SK-N-SH (cell line): ENCODE data around the gene SYNGR4. TPM values are rescaled to one million over a fixed set of nuclear protein-coding genes. Genes with fewer than 3 reads are reported as not detected.

ENCODE experiments used
- CTCF ChIA-PET: fragments of 300-600, 350-600 bp; formaldehyde crosslinking; extraction: SDS; loops from one replicate; lab custom pipeline; 2021; lab: Yijun Ruan, JAX
- POLR2A ChIA-PET: fragments of 350-600 bp; sonication (Branson Sonifier 250); formaldehyde crosslinking; extraction: SDS; loops from one replicate; lab custom pipeline; 2020; ENCODE audit warnings: antibody characterized with exemption, inconsistent platforms; lab: Yijun Ruan, JAX
- DNase-seq: peaks from one replicate; pipeline ENCODE4 v3.0.0; 2012
- H2AFZ ChIP-seq: fragments of 200-600 bp; sonication (generic); 2 replicates; pipeline ENCODE4 v1.8.1; 2016; ENCODE audit warnings: antibody characterized with exemption, mild to moderate bottlenecking, low read depth
- H3F3A ChIP-seq: fragments of 200-600 bp; sonication (generic); replicated peaks from 2 replicates; pipeline ENCODE3; 2016; ENCODE audit warnings: antibody characterized with exemption, mild to moderate bottlenecking; ENCODE audit not compliant: insufficient read depth
- H3K27ac ChIP-seq, 2 experiments: fragments of 200-500 bp in 1 of 2; fragments of 200-600 bp in 1 of 2; sonication (Bioruptor generic) in 1 of 2; sonication (generic), shearing (Covaris generic) in 1 of 2; 2 replicates each; pipeline versions ENCODE4 v1.5.1 to v1.6.1; 2014 to 2016; ENCODE audit warnings: low read depth in 2 of 2, inconsistent platforms in 1 of 2, low read length in 1 of 2, mild to moderate bottlenecking in 1 of 2, mixed read lengths in 1 of 2
- H3K27me3 ChIP-seq: fragments of 200-600 bp; sonication (generic), shearing (Covaris generic); 2 replicates; pipeline ENCODE4 v1.6.1; 2016; ENCODE audit warnings: mixed run types; ENCODE audit not compliant: insufficient read depth
- H3K36me3 ChIP-seq, 2 experiments: fragments of 200-500 bp in 1 of 2; fragments of 200-600 bp in 1 of 2; sonication (Bioruptor generic) in 1 of 2; sonication (generic) in 1 of 2; replicated peaks in 1 of 2; 2 replicates each; pipeline versions ENCODE3 to v1.5.1; 2014 to 2016; ENCODE audit warnings: low read length in 1 of 2, mild to moderate bottlenecking in 1 of 2; ENCODE audit not compliant: insufficient read depth in 2 of 2, control insufficient read depth in 1 of 2
- H3K4me1 ChIP-seq, 2 experiments: fragments of 200-500 bp in 1 of 2; fragments of 200-600 bp in 1 of 2; sonication (Bioruptor generic) in 1 of 2; sonication (generic), shearing (Covaris generic) in 1 of 2; 2 replicates each; pipeline versions ENCODE4 v1.5.1 to v1.6.1; 2014 to 2016; ENCODE audit warnings: low read depth in 1 of 2, low read length in 1 of 2, mixed run types in 1 of 2; ENCODE audit not compliant: insufficient read depth in 2 of 2, control insufficient read depth in 1 of 2
- H3K4me2 ChIP-seq: fragments of 200-600 bp; sonication (generic), shearing (Covaris generic); 2 replicates; pipeline ENCODE4 v1.6.1; 2017; ENCODE audit warnings: mixed run types
- H3K4me3 ChIP-seq, 2 experiments: fragments of 200-500 bp in 1 of 2; fragments of 200-600 bp in 1 of 2; sonication (Bioruptor generic) in 1 of 2; sonication (generic), shearing (Covaris generic) in 1 of 2; 2 replicates each; pipeline versions ENCODE4 v1.5.1 to v1.8.1; 2014 to 2016; ENCODE audit warnings: low read depth in 2 of 2, inconsistent platforms in 1 of 2, low read length in 1 of 2, mild to moderate bottlenecking in 1 of 2, mixed read lengths in 1 of 2, moderate library complexity in 1 of 2
- H3K79me2 ChIP-seq: fragments of 200-600 bp; sonication (generic); 2 replicates; pipeline ENCODE4 v1.8.1; 2017; ENCODE audit warnings: mild to moderate bottlenecking; ENCODE audit not compliant: insufficient read depth
- H3K9ac ChIP-seq: fragments of 200-600 bp; sonication (generic); 2 replicates; pipeline ENCODE4 v1.6.1; 2017; ENCODE audit warnings: mixed run types
- H3K9me2 ChIP-seq: fragments of 200-600 bp; sonication (generic); 2 replicates; pipeline ENCODE4 v1.6.1; 2017; ENCODE audit warnings: mixed run types
- H3K9me3 ChIP-seq: fragments of 200-600 bp; sonication (generic); 2 replicates; pipeline ENCODE4 v1.6.1; 2017; ENCODE audit warnings: mixed run types, mild to moderate bottlenecking, moderate library complexity
- H4K20me1 ChIP-seq: fragments of 200-600 bp; sonication (generic); 2 replicates; pipeline ENCODE4 v1.6.1; 2017; ENCODE audit warnings: mild to moderate bottlenecking, mixed run types; ENCODE audit not compliant: insufficient read depth
- CHD2 ChIP-seq: fragments of 150-350 bp; IDR thresholded peaks from 2 replicates; pipeline ENCODE4 v1.6.1; 2018; ENCODE audit warnings: low read length; ENCODE audit not compliant: partially characterized antibody
- EP300 ChIP-seq, 2 experiments: IDR thresholded peaks; 2 replicates each; pipeline versions ENCODE4 v1.4.0 to v1.6.1; 2012; ENCODE audit warnings: borderline replicate concordance in 1 of 2, low read depth in 1 of 2, low read length in 1 of 2
- EZH2phosphoT487 ChIP-seq: fragments of 200-600 bp; sonication (generic); IDR thresholded peaks from 2 replicates; pipeline ENCODE4 v1.6.1; 2017; ENCODE audit warnings: low read depth, mixed run types, mild to moderate bottlenecking, antibody characterized with exemption, moderate library complexity, borderline replicate concordance
- FOSL2 ChIP-seq: IDR thresholded peaks from 2 replicates; pipeline ENCODE4 v1.4.0; 2012; ENCODE audit warnings: low read depth, mild to moderate bottlenecking, moderate library complexity, borderline replicate concordance
- FOXM1 ChIP-seq: IDR thresholded peaks from 2 replicates; pipeline ENCODE4 v1.4.0; 2012; ENCODE audit warnings: low read depth, mild to moderate bottlenecking
- GATA2 ChIP-seq: sonication (generic); formaldehyde crosslinking; IDR thresholded peaks from 2 replicates; pipeline ENCODE4 v1.5.0; 2020; ENCODE audit warnings: mild to moderate bottlenecking, missing genetic modification reagents
- JUND ChIP-seq: IDR thresholded peaks from 2 replicates; pipeline ENCODE4 v1.4.0; 2012
- MEF2A ChIP-seq: IDR thresholded peaks from 2 replicates; pipeline ENCODE4 v1.4.0; 2012; ENCODE audit warnings: low read depth, borderline replicate concordance
- NFIC ChIP-seq: IDR thresholded peaks from 2 replicates; pipeline ENCODE4 v1.4.0; 2012; ENCODE audit warnings: borderline replicate concordance
- NRF1 ChIP-seq: IDR thresholded peaks from 2 replicates; pipeline ENCODE4 v1.6.1; 2012; ENCODE audit warnings: low read depth, mild to moderate bottlenecking, low read length
- PBX3 ChIP-seq: IDR thresholded peaks from 2 replicates; pipeline ENCODE4; 2012
- POLR2AphosphoS5 ChIP-seq: IDR thresholded peaks from 2 replicates; pipeline ENCODE4 v1.6.1; 2012; ENCODE audit warnings: low read depth, low read length
- RAD21 ChIP-seq: IDR thresholded peaks from 2 replicates; pipeline ENCODE4 v1.6.1; 2012; ENCODE audit warnings: mild to moderate bottlenecking, low read length
- RXRA ChIP-seq: IDR thresholded peaks from 2 replicates; pipeline ENCODE4 v1.4.0; 2012; ENCODE audit warnings: low read depth, mild to moderate bottlenecking, borderline replicate concordance
- SIN3A ChIP-seq: IDR thresholded peaks from 2 replicates; pipeline ENCODE4 v1.6.1; 2012; ENCODE audit warnings: low read depth, mild to moderate bottlenecking, low read length, moderate library complexity, borderline replicate concordance
- SMC3 ChIP-seq: IDR thresholded peaks from 2 replicates; pipeline ENCODE4 v1.6.1; 2012; ENCODE audit warnings: low read depth, low read length, improper control_type of control experiment
- TCF12 ChIP-seq: IDR thresholded peaks from 2 replicates; pipeline ENCODE4 v1.4.0; 2012
- TEAD4 ChIP-seq: IDR thresholded peaks from 2 replicates; pipeline ENCODE4 v1.4.0; 2012; ENCODE audit warnings: mild to moderate bottlenecking, borderline replicate concordance; ENCODE audit not compliant: insufficient read depth
- USF2 ChIP-seq: fragments of 150-350 bp; IDR thresholded peaks from 2 replicates; pipeline ENCODE4 v1.6.1; 2017; ENCODE audit warnings: antibody characterized with exemption, low read length, low read depth, borderline replicate concordance
- YY1 ChIP-seq: IDR thresholded peaks from 2 replicates; pipeline ENCODE4 v1.4.0; 2012; ENCODE audit warnings: low read depth, mild to moderate bottlenecking
- WGBS: methylation state at CpG from one replicate; pipeline ENCODE4 v1.1.6; 2017; ENCODE audit warnings: low lambda C conversion rate; 5-methylcytosine and 5-hydroxymethylcytosine counted together
- polyA plus RNA-seq, 3 experiments: library from polyadenylated mRNA; depleted of rRNA; stranded (reverse); fragments of >200 nt; gene quantifications; 2 replicates each; pipeline ENCODE4 v1.2.3, GENCODE V29; 2012
- TF ChIP-seq, protein P1 (sequence below): IDR thresholded peaks from 2 replicates; pipeline ENCODE4 v1.4.0; 2012; ENCODE audit warnings: low read depth, borderline replicate concordance
- TF ChIP-seq, protein P2 (sequence below): IDR thresholded peaks from 2 replicates; pipeline ENCODE4 v1.4.0; 2012; ENCODE audit warnings: low read depth, borderline replicate concordance
- TF ChIP-seq, protein P3 (sequence below): fragments of 150-350 bp; IDR thresholded peaks from 2 replicates; pipeline ENCODE4 v1.6.1; 2016; ENCODE audit warnings: mild to moderate bottlenecking, low read depth, low read length

The SYNGR4 gene
- polyA plus RNA-seq, 1 of the 3 experiments (the other 2 are of a cell fraction): 0.08 TPM

DNA sequence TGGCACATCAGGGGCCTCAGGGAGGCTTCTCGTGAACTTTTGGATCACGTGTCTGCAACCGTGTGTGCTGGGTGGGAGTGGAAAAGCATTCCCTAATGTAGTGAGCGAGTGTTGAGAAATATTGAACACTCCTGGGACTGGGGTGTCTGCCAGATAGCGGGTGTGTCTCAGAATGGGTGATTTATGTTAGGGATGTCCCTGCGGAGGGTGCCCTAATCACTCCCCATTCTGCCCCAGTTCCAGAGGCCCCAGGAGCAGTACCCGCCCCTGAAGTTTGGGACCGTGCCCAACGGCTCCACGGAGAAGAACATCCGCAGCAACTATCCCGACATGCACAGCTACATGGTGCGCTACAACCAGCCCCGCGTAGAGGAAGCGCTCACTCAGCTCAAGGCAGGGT, 57.4 kb downstream of the SYNGR4 start:
- whole genome bisulfite sequencing: 80% methylated on average over 15 of the region's 16 CpGs
- no peak overlapping the region for H3K4me2 ChIP-seq
- H3K36me3 ChIP-seq: no peaks in the 10 kb centered on the region
- no peak overlapping the region for H3K4me3 ChIP-seq
- no peak overlapping the region for H2AFZ ChIP-seq
- POLR2A ChIA-PET: no interaction called here
- peaks cover 0 to 4% of the 10 kb centered on the region in 2 experiments; a peak in 2 of 4 replicates for H3K4me1 ChIP-seq
- no peaks in the 10 kb centered on the region for H4K20me1 ChIP-seq
- TF ChIP-seq CHD2 (no peak), JUND (no peak), MEF2A (no peak), GATA2 (CRISPR knock-in tag) (no peak), RAD21 (no peak), POLR2AphosphoS5 (no peak), TEAD4 (no peak), FOXM1 (no peak), EP300 (IDR thresholded peaks at IDR 0.05; ENCODE audit: borderline replicate concordance in 1 of 2, low read depth in 1 of 2, low read length in 1 of 2) (no peak), FOSL2 (no peak), NFIC (no peak), SIN3A (no peak)
- TF ChIP-seq, protein P1, sequence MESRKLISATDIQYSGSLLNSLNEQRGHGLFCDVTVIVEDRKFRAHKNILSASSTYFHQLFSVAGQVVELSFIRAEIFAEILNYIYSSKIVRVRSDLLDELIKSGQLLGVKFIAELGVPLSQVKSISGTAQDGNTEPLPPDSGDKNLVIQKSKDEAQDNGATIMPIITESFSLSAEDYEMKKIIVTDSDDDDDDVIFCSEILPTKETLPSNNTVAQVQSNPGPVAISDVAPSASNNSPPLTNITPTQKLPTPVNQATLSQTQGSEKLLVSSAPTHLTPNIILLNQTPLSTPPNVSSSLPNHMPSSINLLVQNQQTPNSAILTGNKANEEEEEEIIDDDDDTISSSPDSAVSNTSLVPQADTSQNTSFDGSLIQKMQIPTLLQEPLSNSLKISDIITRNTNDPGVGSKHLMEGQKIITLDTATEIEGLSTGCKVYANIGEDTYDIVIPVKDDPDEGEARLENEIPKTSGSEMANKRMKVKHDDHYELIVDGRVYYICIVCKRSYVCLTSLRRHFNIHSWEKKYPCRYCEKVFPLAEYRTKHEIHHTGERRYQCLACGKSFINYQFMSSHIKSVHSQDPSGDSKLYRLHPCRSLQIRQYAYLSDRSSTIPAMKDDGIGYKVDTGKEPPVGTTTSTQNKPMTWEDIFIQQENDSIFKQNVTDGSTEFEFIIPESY: no peak
- TF ChIP-seq, protein P2, sequence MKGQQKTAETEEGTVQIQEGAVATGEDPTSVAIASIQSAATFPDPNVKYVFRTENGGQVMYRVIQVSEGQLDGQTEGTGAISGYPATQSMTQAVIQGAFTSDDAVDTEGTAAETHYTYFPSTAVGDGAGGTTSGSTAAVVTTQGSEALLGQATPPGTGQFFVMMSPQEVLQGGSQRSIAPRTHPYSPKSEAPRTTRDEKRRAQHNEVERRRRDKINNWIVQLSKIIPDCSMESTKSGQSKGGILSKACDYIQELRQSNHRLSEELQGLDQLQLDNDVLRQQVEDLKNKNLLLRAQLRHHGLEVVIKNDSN: no peak
- peaks cover 18% of the 10 kb centered on the region for H3F3A ChIP-seq
- H3K27ac ChIP-seq: no peak overlapping the region
- no peak overlapping the region for H3K9ac ChIP-seq
- no peaks in the 10 kb centered on the region for H3K79me2 ChIP-seq
- no peaks in the 10 kb centered on the region for H3K9me2 ChIP-seq
- no peak for DNase-seq
- no peaks in the 10 kb centered on the region for H3K27me3 ChIP-seq
- CTCF ChIA-PET: no interaction called here
- H3K9me3 ChIP-seq: no peaks in the 10 kb centered on the region

- H4K20me1 ChIP-seq: no peaks in the 10 kb centered on the region
- peaks cover 18% of the 10 kb centered on the region for H3F3A ChIP-seq
- peak overlapping the region in 1 of 2 experiments; percentile 14; a peak in 1 of 4 replicates for H3K4me3 ChIP-seq
- WGBS: 28% methylated on average over 8 of the region's 8 CpGs
- peak overlapping the region; percentile 59 for H3K4me2 ChIP-seq
- no peaks in the 10 kb centered on the region for H3K9me3 ChIP-seq
- H3K27me3 ChIP-seq: no peaks in the 10 kb centered on the region
- H3K9me2 ChIP-seq: no peaks in the 10 kb centered on the region
- H3K79me2 ChIP-seq: no peaks in the 10 kb centered on the region
- peaks cover 0 to 4% of the 10 kb centered on the region in 2 experiments; a peak in 1 of 4 replicates for H3K4me1 ChIP-seq
- H2AFZ ChIP-seq: peak overlapping the region; percentile 97; the same call in 1 of the 2 replicates
- CTCF ChIA-PET: no interaction called here
- DNase-seq: no peak
- H3K27ac ChIP-seq: peak overlapping the region; percentile 39 to 88; a peak in 3 of 4 replicates
- POLR2A ChIA-PET: no interaction called here
- H3K9ac ChIP-seq: peak overlapping the region; percentile 56; the same call in 1 of the 2 replicates
- no peaks in the 10 kb centered on the region for H3K36me3 ChIP-seq
- TF ChIP-seq NRF1: no peak
- no peak for TF ChIP-seq PBX3
- no peak for TF ChIP-seq USF2
- no peak for TF ChIP-seq YY1
- no peak for TF ChIP-seq EZH2phosphoT487
- no peak; the same call in 1 of the 2 replicates for TF ChIP-seq NFIC
- TF ChIP-seq POLR2AphosphoS5: peak; percentile 25; the same call in 1 of the 2 replicates
- TF ChIP-seq SMC3: no peak
- no peak for TF ChIP-seq FOXM1
- TF ChIP-seq, protein P3, sequence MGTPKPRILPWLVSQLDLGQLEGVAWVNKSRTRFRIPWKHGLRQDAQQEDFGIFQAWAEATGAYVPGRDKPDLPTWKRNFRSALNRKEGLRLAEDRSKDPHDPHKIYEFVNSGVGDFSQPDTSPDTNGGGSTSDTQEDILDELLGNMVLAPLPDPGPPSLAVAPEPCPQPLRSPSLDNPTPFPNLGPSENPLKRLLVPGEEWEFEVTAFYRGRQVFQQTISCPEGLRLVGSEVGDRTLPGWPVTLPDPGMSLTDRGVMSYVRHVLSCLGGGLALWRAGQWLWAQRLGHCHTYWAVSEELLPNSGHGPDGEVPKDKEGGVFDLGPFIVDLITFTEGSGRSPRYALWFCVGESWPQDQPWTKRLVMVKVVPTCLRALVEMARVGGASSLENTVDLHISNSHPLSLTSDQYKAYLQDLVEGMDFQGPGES: no peak
- no peak for TF ChIP-seq RXRA
- TF ChIP-seq TCF12: peak; percentile 54; the same call in 1 of the 2 replicates
- TF ChIP-seq SIN3A: no peak
Observed at GRCh38 chr19:48424694-48425219, 60.6 kb downstream of the SYNGR4 start.
